Erythroblast (primary cell): ENCODE data around the gene TSC22D3.

Experiments used
- GATA1 ChIP-seq: IDR thresholded peaks from 2 replicates; pipeline ENCODE4 v1.6.1; 2011; ENCODE audit warnings: low read depth, mild to moderate bottlenecking, control low read depth, low read length, moderate library complexity
- POLR2A ChIP-seq: IDR thresholded peaks from 2 replicates; pipeline ENCODE4 v1.6.1; 2011; ENCODE audit warnings: mild to moderate bottlenecking, low read length

GRCh38 chrX:107768051-107768450 lies 7.5 kb downstream of the TSC22D3 start:
- no peak for TF ChIP-seq POLR2A
- TF ChIP-seq GATA1 = no peak
